Eye (tissue), 1 donor: ENCODE results near the gene HMX1.

Experiments used
- DNase-seq: peaks from one replicate; pipeline ENCODE4 v3.0.0-alpha.2; 2015

Gene HMX1

GRCh38 chr4:8867624-8868320 is 3.9 kb downstream of the HMX1 start:
- peak; percentile 28 for DNase-seq

GRCh38 chr4:8866828-8867623 is 4.6 kb downstream of the HMX1 start:
- peak; percentile 63 for DNase-seq

- peak; percentile 47 for DNase-seq
Observed at GRCh38 chr4:8866421-8866820, 5.2 kb downstream of the HMX1 start.

GRCh38 chr4:8865681-8866310 is 5.8 kb downstream of the HMX1 start:
- DNase-seq: no peak

- DNase-seq: no peak
Observed at GRCh38 chr4:8864912-8865680, 6.5 kb downstream of the HMX1 start.

- peak; percentile 59 for DNase-seq
Observed at GRCh38 chr4:8863686-8864682, 7.7 kb downstream of the HMX1 start.

- peak; percentile 67 for DNase-seq
Observed at GRCh38 chr4:8862800-8863685, 8.6 kb downstream of the HMX1 start.

- no peak for DNase-seq
Observed at GRCh38 chr4:8862334-8862733, 9.3 kb downstream of the HMX1 start.

GRCh38 chr4:8861576-8862295 is 9.9 kb downstream of the HMX1 start:
- peak; percentile 52 for DNase-seq

GRCh38 chr4:8860892-8861575 is 10.6 kb downstream of the HMX1 start:
- DNase-seq: peak; percentile 81

- DNase-seq: no peak
Observed at GRCh38 chr4:8860096-8860891, 11.3 kb downstream of the HMX1 start.

GRCh38 chr4:8859550-8860095 is 12.0 kb downstream of the HMX1 start:
- peak; percentile 54 for DNase-seq

GRCh38 chr4:8858701-8859210 is 12.9 kb downstream of the HMX1 start:
- peak; percentile 75 for DNase-seq

GRCh38 chr4:8857766-8858700 is 13.6 kb downstream of the HMX1 start:
- DNase-seq: peak; percentile 80

GRCh38 chr4:8856835-8857621 is 14.6 kb downstream of the HMX1 start:
- peak; percentile 77 for DNase-seq

- DNase-seq: peak; percentile 84
Observed at GRCh38 chr4:8855818-8856245, 15.8 kb downstream of the HMX1 start.
